ENCODE results near the gene MBD5. TPM values are rescaled to one million over a fixed set of nuclear protein-coding genes. Genes with fewer than 3 reads are reported as not detected.
"Not testable (repeated sequence)": the region's sequence is repeated elsewhere in the genome, so short reads cannot be mapped to it uniquely, and the experiment has no call there.

MBD5 gene
- total and polyA plus RNA-seq, 7 donors = 2.3 to 81.1 (median 67.0) TPM

- 86 to 89% methylated on average over 1 of the region's 1 CpG for WGBS, 2 donors
- TF ChIP-seq POLR2AphosphoS5 (IDR thresholded peaks at IDR 0.05) (no peak), POLR2A (IDR thresholded peaks at IDR 0.05) (no peak), EP300 (IDR thresholded peaks at IDR 0.05) (no peak), CTCF (IDR thresholded peaks at IDR 0.05) (no peak)
- Histone ChIP-seq H3K27ac (no peak overlapping the region), H3K36me3 (peaks cover 0 to 4% (median 0%) of the 10 kb centered on the region in 4 donors), H3K27me3 (no peaks in the 10 kb centered on the region), H3K4me3 (no peak overlapping the region), H3K9me3 (no peaks in the 10 kb centered on the region), H3K4me1 (peaks cover 0 to 13% (median 5%) of the 10 kb centered on the region in 4 donors)
- DNase-seq = no peak
- intact Hi-C loops (cut with DNase I) = no loop called here
Measured at GRCh38 chr2:148000095-148000494, 20.8 kb upstream of the MBD5 start.

GRCh38 chr2:148002420-148002819 lies 18.5 kb upstream of the MBD5 start:
- H3K9me3 ChIP-seq; DNase-seq; intact Hi-C loops (cut with DNase I): not testable (repeated sequence)

GRCh38 chr2:148006249-148007007 lies 14.5 kb upstream of the MBD5 start:
- no peak for TF ChIP-seq POLR2AphosphoS5 (IDR thresholded peaks at IDR 0.05)
- no peak for TF ChIP-seq CTCF (IDR thresholded peaks at IDR 0.05)
- TF ChIP-seq EP300 (IDR thresholded peaks at IDR 0.05) = no peak
- no peak for TF ChIP-seq POLR2A (IDR thresholded peaks at IDR 0.05)
- Histone ChIP-seq H3K27me3 (no peaks in the 10 kb centered on the region), H3K4me3 (no peak overlapping the region), H3K4me1 (no peaks in the 10 kb centered on the region), H3K27ac (no peak overlapping the region), H3K9me3 (no peaks in the 10 kb centered on the region), H3K36me3 (peaks cover 0 to 4% (median 0%) of the 10 kb centered on the region in 4 donors)
- no peak for DNase-seq
- intact Hi-C loops (cut with DNase I) = no loop called here
- 87 to 94% methylated on average over 6 of the region's 6 CpGs for WGBS, 2 donors

More at GRCh38 chr2:148002420-148002819, 18.5 kb upstream of the MBD5 start:
- H3K27me3 ChIP-seq, H3K36me3 ChIP-seq, H3K27ac ChIP-seq, H3K4me3 ChIP-seq: not testable (repeated sequence)
- peaks cover 0 to 13% (median 5%) of the 10 kb centered on the region in 4 donors for H3K4me1 ChIP-seq

- no peaks in the 10 kb centered on the region for H3K27me3 ChIP-seq
- H3K9me3 ChIP-seq = no peaks in the 10 kb centered on the region
- no peak for DNase-seq
- no peaks in the 10 kb centered on the region for H3K4me1 ChIP-seq
- intact Hi-C loops (cut with DNase I) = no loop called here
- TF ChIP-seq POLR2AphosphoS5 (IDR thresholded peaks at IDR 0.05) = no peak
- TF ChIP-seq EP300 (IDR thresholded peaks at IDR 0.05) = no peak
- no peak for TF ChIP-seq CTCF (IDR thresholded peaks at IDR 0.05)
- no peak for TF ChIP-seq POLR2A (IDR thresholded peaks at IDR 0.05)
- peaks cover 0 to 4% (median 0%) of the 10 kb centered on the region in 4 donors for H3K36me3 ChIP-seq
- 78 to 96% methylated on average over 5 of the region's 5 CpGs for WGBS, 2 donors
- H3K27ac ChIP-seq = no peak overlapping the region
- no peak overlapping the region for H3K4me3 ChIP-seq
Measured at GRCh38 chr2:148007219-148007900, 13.5 kb upstream of the MBD5 start.

- H3K9me3 ChIP-seq; DNase-seq; H3K4me1 ChIP-seq; intact Hi-C loops (cut with DNase I); H3K4me3 ChIP-seq; H3K36me3 ChIP-seq; H3K27ac ChIP-seq; H3K27me3 ChIP-seq: not testable (repeated sequence)
- WGBS, 2 donors = 73 to 91% methylated on average over 7 of the region's 7 CpGs
Measured at GRCh38 chr2:148008411-148008810, 12.5 kb upstream of the MBD5 start.
